ENCODE results near the gene H2BK1.

Gene H2BK1

GRCh38 chr7:151215396-151215795, 5.1 kb upstream of the H2BK1 start:
- Histone ChIP-seq H3K9me3 (ENCODE audit: control insufficient read depth in 2 of 2, low read length in 2 of 2) (no peaks in the 10 kb centered on the region), H3K9ac (ENCODE audit: low read depth in 1 of 2, low read length in 2 of 2) (no peak overlapping the region), H3K36me3 (ENCODE audit: control insufficient read depth in 2 of 2, insufficient read depth in 2 of 2, low read length in 2 of 2) (peaks cover 45 to 53% of the 10 kb centered on the region in 2 donors), H3K4me1 (ENCODE audit: control insufficient read depth in 2 of 2, insufficient read depth in 2 of 2, low read length in 2 of 2) (no peaks in the 10 kb centered on the region), H3K27ac (ENCODE audit: low read depth in 2 of 2, low read length in 2 of 2) (peak overlapping the region in 1 of 2 donors; percentile 55), H3K4me3 (ENCODE audit: low read length in 2 of 2) (no peak overlapping the region), H3K27me3 (ENCODE audit: control insufficient read depth in 2 of 2, insufficient read depth in 2 of 2, low read length in 2 of 2) (no peaks in the 10 kb centered on the region)

- Histone ChIP-seq H3K4me1 (ENCODE audit: control insufficient read depth in 2 of 2, insufficient read depth in 2 of 2, low read length in 2 of 2) (no peaks in the 10 kb centered on the region), H3K9ac (ENCODE audit: low read depth in 1 of 2, low read length in 2 of 2) (no peak overlapping the region), H3K36me3 (ENCODE audit: control insufficient read depth in 2 of 2, insufficient read depth in 2 of 2, low read length in 2 of 2) (peaks cover 37 to 44% of the 10 kb centered on the region in 2 donors), H3K4me3 (ENCODE audit: low read length in 2 of 2) (no peak overlapping the region), H3K27ac (ENCODE audit: low read depth in 2 of 2, low read length in 2 of 2) (no peak overlapping the region), H3K27me3 (ENCODE audit: control insufficient read depth in 2 of 2, insufficient read depth in 2 of 2, low read length in 2 of 2) (no peaks in the 10 kb centered on the region), H3K9me3 (ENCODE audit: control insufficient read depth in 2 of 2, low read length in 2 of 2) (no peaks in the 10 kb centered on the region)
Observed at GRCh38 chr7:151213826-151214225, 3.5 kb upstream of the H2BK1 start.

GRCh38 chr7:151212626-151213025, 2.3 kb upstream of the H2BK1 start:
- Histone ChIP-seq H3K27me3 (ENCODE audit: control insufficient read depth in 2 of 2, insufficient read depth in 2 of 2, low read length in 2 of 2) (no peaks in the 10 kb centered on the region), H3K4me3 (ENCODE audit: low read length in 2 of 2) (no peak overlapping the region), H3K9me3 (ENCODE audit: control insufficient read depth in 2 of 2, low read length in 2 of 2) (no peaks in the 10 kb centered on the region), H3K4me1 (ENCODE audit: control insufficient read depth in 2 of 2, insufficient read depth in 2 of 2, low read length in 2 of 2) (no peaks in the 10 kb centered on the region), H3K36me3 (ENCODE audit: control insufficient read depth in 2 of 2, insufficient read depth in 2 of 2, low read length in 2 of 2) (peaks cover 25 to 34% of the 10 kb centered on the region in 2 donors), H3K9ac (ENCODE audit: low read depth in 1 of 2, low read length in 2 of 2) (no peak overlapping the region), H3K27ac (ENCODE audit: low read depth in 2 of 2, low read length in 2 of 2) (no peak overlapping the region)

GRCh38 chr7:151211155-151211772, 976 bp upstream of the H2BK1 start:
- H3K9me3 ChIP-seq (ENCODE audit: control insufficient read depth in 2 of 2, low read length in 2 of 2), result no peaks in the 10 kb centered on the region
- H3K27ac ChIP-seq (ENCODE audit: low read depth in 2 of 2, low read length in 2 of 2), result no peak overlapping the region
- peaks cover 0 to 4% of the 10 kb centered on the region in 2 donors for H3K27me3 ChIP-seq (ENCODE audit: control insufficient read depth in 2 of 2, insufficient read depth in 2 of 2, low read length in 2 of 2)
- H3K4me1 ChIP-seq (ENCODE audit: control insufficient read depth in 2 of 2, insufficient read depth in 2 of 2, low read length in 2 of 2), result no peaks in the 10 kb centered on the region
- H3K4me3 ChIP-seq (ENCODE audit: low read length in 2 of 2), result no peak overlapping the region
- peak overlapping the region in 1 of 2 donors; percentile 17 for H3K9ac ChIP-seq (ENCODE audit: low read depth in 1 of 2, low read length in 2 of 2)
- H3K36me3 ChIP-seq (ENCODE audit: control insufficient read depth in 2 of 2, insufficient read depth in 2 of 2, low read length in 2 of 2), result peaks cover 17 to 25% of the 10 kb centered on the region in 2 donors

GRCh38 chr7:151209588-151209987, 700 bp downstream of the H2BK1 start:
- Histone ChIP-seq H3K9me3 (ENCODE audit: control insufficient read depth in 2 of 2, low read length in 2 of 2) (no peaks in the 10 kb centered on the region), H3K9ac (ENCODE audit: low read depth in 1 of 2, low read length in 2 of 2) (no peak overlapping the region), H3K27me3 (ENCODE audit: control insufficient read depth in 2 of 2, insufficient read depth in 2 of 2, low read length in 2 of 2) (peaks cover 0 to 4% of the 10 kb centered on the region in 2 donors), H3K27ac (ENCODE audit: low read depth in 2 of 2, low read length in 2 of 2) (no peak overlapping the region), H3K4me3 (ENCODE audit: low read length in 2 of 2) (no peak overlapping the region), H3K36me3 (ENCODE audit: control insufficient read depth in 2 of 2, insufficient read depth in 2 of 2, low read length in 2 of 2) (peaks cover 9 to 10% of the 10 kb centered on the region in 2 donors), H3K4me1 (ENCODE audit: control insufficient read depth in 2 of 2, insufficient read depth in 2 of 2, low read length in 2 of 2) (no peaks in the 10 kb centered on the region)

- Histone ChIP-seq H3K4me3 (ENCODE audit: low read length in 2 of 2) (no peak overlapping the region), H3K9me3 (ENCODE audit: control insufficient read depth in 2 of 2, low read length in 2 of 2) (no peaks in the 10 kb centered on the region), H3K36me3 (ENCODE audit: control insufficient read depth in 2 of 2, insufficient read depth in 2 of 2, low read length in 2 of 2) (no peaks in the 10 kb centered on the region), H3K4me1 (ENCODE audit: control insufficient read depth in 2 of 2, insufficient read depth in 2 of 2, low read length in 2 of 2) (no peaks in the 10 kb centered on the region), H3K27me3 (ENCODE audit: control insufficient read depth in 2 of 2, insufficient read depth in 2 of 2, low read length in 2 of 2) (peaks cover 0 to 4% of the 10 kb centered on the region in 2 donors), H3K27ac (ENCODE audit: low read depth in 2 of 2, low read length in 2 of 2) (no peak overlapping the region), H3K9ac (ENCODE audit: low read depth in 1 of 2, low read length in 2 of 2) (no peak overlapping the region)
Observed at GRCh38 chr7:151208253-151208862, 1.9 kb downstream of the H2BK1 start.

- Histone ChIP-seq H3K4me3 (ENCODE audit: low read length in 2 of 2) (no peak overlapping the region), H3K4me1 (ENCODE audit: control insufficient read depth in 2 of 2, insufficient read depth in 2 of 2, low read length in 2 of 2) (no peaks in the 10 kb centered on the region), H3K36me3 (ENCODE audit: control insufficient read depth in 2 of 2, insufficient read depth in 2 of 2, low read length in 2 of 2) (no peaks in the 10 kb centered on the region), H3K9ac (ENCODE audit: low read depth in 1 of 2, low read length in 2 of 2) (no peak overlapping the region), H3K9me3 (ENCODE audit: control insufficient read depth in 2 of 2, low read length in 2 of 2) (no peaks in the 10 kb centered on the region), H3K27ac (ENCODE audit: low read depth in 2 of 2, low read length in 2 of 2) (no peak overlapping the region), H3K27me3 (ENCODE audit: control insufficient read depth in 2 of 2, insufficient read depth in 2 of 2, low read length in 2 of 2) (peaks cover 0 to 4% of the 10 kb centered on the region in 2 donors)
Observed at GRCh38 chr7:151207804-151208203, 2.5 kb downstream of the H2BK1 start.

GRCh38 chr7:151207315-151207714, 3.0 kb downstream of the H2BK1 start:
- no peaks in the 10 kb centered on the region for H3K36me3 ChIP-seq (ENCODE audit: control insufficient read depth in 2 of 2, insufficient read depth in 2 of 2, low read length in 2 of 2)
- H3K4me1 ChIP-seq (ENCODE audit: control insufficient read depth in 2 of 2, insufficient read depth in 2 of 2, low read length in 2 of 2), result no peaks in the 10 kb centered on the region
- H3K27me3 ChIP-seq (ENCODE audit: control insufficient read depth in 2 of 2, insufficient read depth in 2 of 2, low read length in 2 of 2), result peaks cover 0 to 4% of the 10 kb centered on the region in 2 donors
- H3K9ac ChIP-seq (ENCODE audit: low read depth in 1 of 2, low read length in 2 of 2), result no peak overlapping the region
- no peak overlapping the region for H3K4me3 ChIP-seq (ENCODE audit: low read length in 2 of 2)
- H3K9me3 ChIP-seq (ENCODE audit: control insufficient read depth in 2 of 2, low read length in 2 of 2), result no peaks in the 10 kb centered on the region
- no peak overlapping the region for H3K27ac ChIP-seq (ENCODE audit: low read depth in 2 of 2, low read length in 2 of 2)

GRCh38 chr7:151206914-151207313, 3.4 kb downstream of the H2BK1 start:
- Histone ChIP-seq H3K4me3 (ENCODE audit: low read length in 2 of 2) (no peak overlapping the region), H3K27ac (ENCODE audit: low read depth in 2 of 2, low read length in 2 of 2) (no peak overlapping the region)

GRCh38 chr7:151205730-151206129, 4.6 kb downstream of the H2BK1 start:
- Histone ChIP-seq H3K27ac (ENCODE audit: low read depth in 2 of 2, low read length in 2 of 2) (no peak overlapping the region), H3K4me3 (ENCODE audit: low read length in 2 of 2) (no peak overlapping the region), H3K9ac (ENCODE audit: low read depth in 1 of 2, low read length in 2 of 2) (no peak overlapping the region), H3K4me1 (ENCODE audit: control insufficient read depth in 2 of 2, insufficient read depth in 2 of 2, low read length in 2 of 2) (no peaks in the 10 kb centered on the region), H3K36me3 (ENCODE audit: control insufficient read depth in 2 of 2, insufficient read depth in 2 of 2, low read length in 2 of 2) (no peaks in the 10 kb centered on the region), H3K27me3 (ENCODE audit: control insufficient read depth in 2 of 2, insufficient read depth in 2 of 2, low read length in 2 of 2) (peaks cover 0 to 4% of the 10 kb centered on the region in 2 donors), H3K9me3 (ENCODE audit: control insufficient read depth in 2 of 2, low read length in 2 of 2) (no peaks in the 10 kb centered on the region)

More at GRCh38 chr7:151206914-151207313, 3.4 kb downstream of the H2BK1 start:
- no peaks in the 10 kb centered on the region for H3K4me1 ChIP-seq (ENCODE audit: control insufficient read depth in 2 of 2, insufficient read depth in 2 of 2, low read length in 2 of 2)
- no peak overlapping the region for H3K9ac ChIP-seq (ENCODE audit: low read depth in 1 of 2, low read length in 2 of 2)
- H3K9me3 ChIP-seq (ENCODE audit: control insufficient read depth in 2 of 2, low read length in 2 of 2), result no peaks in the 10 kb centered on the region
- H3K27me3 ChIP-seq (ENCODE audit: control insufficient read depth in 2 of 2, insufficient read depth in 2 of 2, low read length in 2 of 2), result peaks cover 0 to 4% of the 10 kb centered on the region in 2 donors
- no peaks in the 10 kb centered on the region for H3K36me3 ChIP-seq (ENCODE audit: control insufficient read depth in 2 of 2, insufficient read depth in 2 of 2, low read length in 2 of 2)
